ENCODE measurements around the gene WAPL.
"Not testable (repeated sequence)": the region's sequence is repeated elsewhere in the genome, so short reads cannot be mapped to it uniquely, and the experiment has no call there.

The WAPL gene, protein sequence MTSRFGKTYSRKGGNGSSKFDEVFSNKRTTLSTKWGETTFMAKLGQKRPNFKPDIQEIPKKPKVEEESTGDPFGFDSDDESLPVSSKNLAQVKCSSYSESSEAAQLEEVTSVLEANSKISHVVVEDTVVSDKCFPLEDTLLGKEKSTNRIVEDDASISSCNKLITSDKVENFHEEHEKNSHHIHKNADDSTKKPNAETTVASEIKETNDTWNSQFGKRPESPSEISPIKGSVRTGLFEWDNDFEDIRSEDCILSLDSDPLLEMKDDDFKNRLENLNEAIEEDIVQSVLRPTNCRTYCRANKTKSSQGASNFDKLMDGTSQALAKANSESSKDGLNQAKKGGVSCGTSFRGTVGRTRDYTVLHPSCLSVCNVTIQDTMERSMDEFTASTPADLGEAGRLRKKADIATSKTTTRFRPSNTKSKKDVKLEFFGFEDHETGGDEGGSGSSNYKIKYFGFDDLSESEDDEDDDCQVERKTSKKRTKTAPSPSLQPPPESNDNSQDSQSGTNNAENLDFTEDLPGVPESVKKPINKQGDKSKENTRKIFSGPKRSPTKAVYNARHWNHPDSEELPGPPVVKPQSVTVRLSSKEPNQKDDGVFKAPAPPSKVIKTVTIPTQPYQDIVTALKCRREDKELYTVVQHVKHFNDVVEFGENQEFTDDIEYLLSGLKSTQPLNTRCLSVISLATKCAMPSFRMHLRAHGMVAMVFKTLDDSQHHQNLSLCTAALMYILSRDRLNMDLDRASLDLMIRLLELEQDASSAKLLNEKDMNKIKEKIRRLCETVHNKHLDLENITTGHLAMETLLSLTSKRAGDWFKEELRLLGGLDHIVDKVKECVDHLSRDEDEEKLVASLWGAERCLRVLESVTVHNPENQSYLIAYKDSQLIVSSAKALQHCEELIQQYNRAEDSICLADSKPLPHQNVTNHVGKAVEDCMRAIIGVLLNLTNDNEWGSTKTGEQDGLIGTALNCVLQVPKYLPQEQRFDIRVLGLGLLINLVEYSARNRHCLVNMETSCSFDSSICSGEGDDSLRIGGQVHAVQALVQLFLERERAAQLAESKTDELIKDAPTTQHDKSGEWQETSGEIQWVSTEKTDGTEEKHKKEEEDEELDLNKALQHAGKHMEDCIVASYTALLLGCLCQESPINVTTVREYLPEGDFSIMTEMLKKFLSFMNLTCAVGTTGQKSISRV (N-terminal part only)

DNA sequence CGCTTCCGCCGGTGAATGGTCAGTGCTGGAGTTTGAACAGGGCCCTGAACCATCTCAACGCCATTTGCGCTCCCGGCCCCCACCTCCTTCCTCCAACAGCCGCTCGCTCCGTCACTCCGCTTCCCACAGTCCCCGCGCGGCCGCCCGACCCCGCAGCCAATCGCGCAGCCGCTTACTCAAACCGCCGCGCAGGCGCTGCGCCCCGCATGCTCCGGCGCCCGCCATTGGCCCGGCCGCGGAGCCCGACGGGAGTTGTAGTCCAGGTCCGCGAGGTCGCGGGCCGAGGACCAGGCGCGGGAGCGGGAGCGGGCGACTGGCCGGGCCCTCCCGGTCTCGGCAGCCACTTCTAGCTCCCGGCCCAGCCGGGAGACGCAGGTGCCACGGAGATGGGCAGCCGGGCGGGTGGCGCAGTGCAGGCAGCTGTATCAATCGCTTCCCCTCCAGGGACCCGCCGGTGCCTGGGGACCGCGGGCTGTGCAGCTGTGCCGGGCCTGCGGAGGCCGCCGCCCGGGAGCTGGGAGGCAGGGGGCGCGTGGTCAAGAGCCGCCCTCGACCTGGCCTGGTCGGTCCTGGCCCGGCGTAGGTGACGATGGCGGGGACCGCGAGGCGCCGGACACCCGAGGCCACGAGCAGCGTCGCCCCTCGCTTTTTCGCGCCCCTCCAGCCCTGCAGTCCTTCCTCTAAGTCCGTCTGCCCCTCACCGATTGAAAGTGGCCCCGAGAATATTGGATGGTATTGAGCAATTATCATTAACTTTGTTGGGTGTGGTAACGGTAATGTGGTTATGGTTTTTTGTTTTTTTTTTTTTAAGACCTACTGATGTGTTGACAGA is at the start of gene WAPL:
WAPL (minus strand) TSS at position 115 of the 832 bp plus-strand sequence. CDS start 3,723 bp downstream, outside the sequence.
- peak; percentile 98 for DNase-seq

DNA sequence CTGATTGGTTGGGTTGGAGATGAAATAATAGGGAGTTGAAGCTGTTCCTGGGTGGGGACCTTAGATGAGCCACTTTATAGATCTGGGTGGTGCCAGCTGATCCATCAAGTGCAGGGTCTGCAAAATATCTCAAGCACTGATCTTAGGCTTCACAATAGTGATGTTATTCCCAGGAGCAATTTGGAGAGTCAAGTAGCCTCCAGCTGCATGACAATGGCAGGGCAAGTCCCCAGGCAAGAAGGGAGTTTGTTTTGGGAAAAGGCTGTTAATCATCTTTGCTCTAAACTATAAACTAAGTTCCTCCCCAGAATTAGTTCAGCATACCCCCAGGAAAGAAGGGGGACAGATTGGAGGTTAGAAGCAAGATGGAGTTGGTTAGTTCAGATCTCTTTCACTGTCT is 47.7 kb upstream of the WAPL start:
- DNase-seq, result no peak

DNA sequence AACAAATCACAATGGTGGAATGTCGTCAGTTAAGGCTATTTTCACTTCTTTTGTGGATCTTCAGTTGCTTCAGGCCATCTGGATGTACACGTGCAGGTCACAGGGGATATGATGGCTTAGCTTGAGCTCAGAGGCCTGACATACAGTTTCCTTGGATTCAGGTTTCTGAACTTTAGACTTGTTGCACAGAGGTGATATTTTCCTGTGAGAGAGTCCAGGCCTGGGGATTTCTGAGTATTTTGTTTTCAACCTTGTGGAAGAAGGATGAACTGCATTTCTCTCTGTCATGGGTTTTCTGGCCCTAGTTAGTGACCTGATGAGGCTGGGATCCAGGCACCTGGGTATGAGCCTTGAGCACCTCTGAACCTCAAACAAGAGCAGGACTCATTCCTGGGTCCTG is 44.9 kb upstream of the WAPL start:
- not testable (repeated sequence) for DNase-seq

DNA sequence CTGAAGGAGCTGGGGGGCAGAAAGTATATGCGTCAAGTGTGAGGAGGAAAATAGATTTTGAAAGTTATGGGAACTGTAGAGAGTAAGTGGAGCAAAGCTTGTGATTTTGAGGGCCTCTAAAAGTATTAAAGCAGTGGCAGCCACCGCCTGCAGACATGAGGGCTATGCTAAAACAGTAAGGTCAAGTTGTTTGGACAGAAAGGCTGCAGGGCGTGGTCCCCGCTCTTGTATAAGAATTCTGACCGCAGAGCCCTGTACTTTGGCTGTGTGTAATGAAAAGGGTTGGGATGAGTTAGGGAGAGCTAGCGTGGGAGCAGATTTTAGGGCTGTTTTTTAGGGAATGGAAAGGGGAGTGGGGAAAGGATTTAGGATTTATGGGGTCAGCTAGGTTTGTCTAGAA is 41.7 kb upstream of the WAPL start:
- not testable (repeated sequence) for DNase-seq

DNA sequence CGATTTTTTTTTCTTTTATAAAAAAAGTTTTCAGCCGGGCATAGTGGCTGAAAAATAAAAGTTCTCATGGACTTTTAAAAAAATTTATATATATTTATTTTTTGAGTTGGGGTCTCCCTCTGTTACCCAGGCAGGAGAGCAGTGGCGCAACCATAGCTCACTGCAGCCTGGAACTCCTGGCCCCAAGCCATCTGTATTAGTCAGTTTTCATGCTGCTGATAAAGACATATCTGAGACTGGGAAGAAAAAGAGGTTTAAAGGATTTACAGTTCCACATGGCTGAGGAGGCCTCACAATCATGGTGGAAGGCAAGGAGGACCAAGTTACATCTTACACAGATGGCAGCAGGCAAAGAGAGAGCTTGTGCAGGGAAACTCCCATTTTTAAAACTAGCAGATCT is 37.1 kb upstream of the WAPL start:
- not testable (repeated sequence) for DNase-seq

DNA sequence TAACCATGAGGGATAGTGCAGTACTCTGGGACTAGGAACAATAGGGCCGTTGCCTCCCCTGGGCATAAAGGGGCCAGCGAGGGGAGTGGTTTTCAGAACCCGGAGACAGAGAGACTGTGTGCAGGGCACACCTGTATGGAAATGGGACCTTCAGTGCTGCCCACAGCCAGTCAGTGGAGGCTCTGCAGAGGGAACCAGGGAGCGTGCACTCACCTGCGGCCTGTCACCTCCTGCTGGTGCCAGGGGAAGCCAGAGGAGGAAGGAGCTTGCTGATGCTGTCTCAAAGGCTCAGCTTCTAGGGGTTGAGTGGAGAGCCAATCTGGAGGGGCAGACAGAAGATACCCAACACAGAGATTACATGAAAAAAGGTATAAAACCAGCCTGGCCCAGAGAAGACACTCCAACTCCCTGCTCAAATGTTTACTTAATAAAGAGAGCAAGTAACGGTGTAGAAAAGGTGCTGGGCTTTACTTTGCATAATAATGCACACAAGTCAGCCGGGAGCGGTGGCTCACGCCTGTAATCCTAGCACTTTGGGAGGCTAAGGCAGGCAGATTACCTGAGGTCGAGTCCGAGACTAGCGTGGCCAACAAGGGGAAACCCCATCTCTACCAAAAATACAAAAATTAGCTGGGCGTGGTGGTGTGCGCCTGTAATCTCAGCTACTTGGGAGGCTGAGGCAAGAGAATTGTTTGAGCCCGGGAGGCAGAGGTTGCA is 35.5 kb upstream of the WAPL start:
- DNase-seq, result no peak

DNA sequence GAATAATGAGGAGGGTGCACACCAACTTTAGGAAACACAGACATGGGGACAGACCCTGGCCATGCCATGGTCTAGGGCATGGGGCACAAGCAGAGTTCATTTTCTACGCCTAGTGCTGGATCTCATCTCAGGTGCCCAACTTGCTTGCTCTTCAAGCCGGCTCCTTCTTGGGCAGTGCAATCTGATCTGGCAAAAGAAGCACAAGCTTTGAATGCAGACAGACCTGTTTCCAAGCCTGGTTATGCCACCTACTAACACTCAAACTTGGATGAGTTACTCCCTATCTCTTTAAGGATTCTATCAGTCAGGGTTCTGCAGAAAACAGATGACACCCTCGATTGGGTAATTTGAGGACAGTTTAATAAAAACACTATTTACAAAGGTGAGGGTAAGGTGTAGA is 34.9 kb upstream of the WAPL start:
- no peak for DNase-seq

DNA sequence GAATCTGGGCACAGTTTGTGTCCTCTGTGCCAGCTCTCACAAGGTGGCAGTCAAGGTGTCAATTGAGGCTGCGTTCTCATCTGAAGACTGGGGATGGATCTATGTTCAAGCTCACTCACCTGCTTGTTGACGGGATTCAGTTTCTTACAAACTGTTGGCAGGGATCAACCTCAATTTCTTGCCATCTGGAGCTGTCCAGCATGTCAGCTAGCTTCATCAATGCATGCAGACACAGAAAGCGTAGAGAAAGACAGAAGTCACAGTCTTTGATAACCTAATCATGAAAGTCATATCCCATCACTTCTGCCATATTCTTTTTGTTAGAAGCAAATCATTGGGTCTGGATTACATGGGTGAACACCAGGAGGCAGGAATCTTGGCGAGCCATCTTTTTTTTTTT is 32.0 kb upstream of the WAPL start:
- no peak for DNase-seq

DNA sequence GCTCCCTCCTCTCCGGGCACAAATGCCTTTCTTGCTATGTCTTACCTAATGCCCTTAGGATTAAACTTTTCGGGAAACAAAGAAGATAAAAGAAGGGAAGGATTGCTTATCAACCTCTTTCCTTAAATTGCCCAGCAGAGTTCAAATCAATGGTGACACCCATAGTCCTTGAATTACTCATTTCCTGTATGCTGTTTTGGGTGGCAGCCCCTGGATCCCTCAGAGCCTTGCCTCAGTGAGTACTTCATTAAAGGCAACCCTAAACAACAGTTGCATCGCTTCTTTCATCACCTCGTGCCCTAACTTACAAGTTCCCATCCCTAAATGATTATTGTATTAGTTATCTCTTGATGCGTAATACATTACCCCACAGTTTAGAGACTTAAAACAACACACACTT is 31.6 kb upstream of the WAPL start:
- no peak for DNase-seq

DNA sequence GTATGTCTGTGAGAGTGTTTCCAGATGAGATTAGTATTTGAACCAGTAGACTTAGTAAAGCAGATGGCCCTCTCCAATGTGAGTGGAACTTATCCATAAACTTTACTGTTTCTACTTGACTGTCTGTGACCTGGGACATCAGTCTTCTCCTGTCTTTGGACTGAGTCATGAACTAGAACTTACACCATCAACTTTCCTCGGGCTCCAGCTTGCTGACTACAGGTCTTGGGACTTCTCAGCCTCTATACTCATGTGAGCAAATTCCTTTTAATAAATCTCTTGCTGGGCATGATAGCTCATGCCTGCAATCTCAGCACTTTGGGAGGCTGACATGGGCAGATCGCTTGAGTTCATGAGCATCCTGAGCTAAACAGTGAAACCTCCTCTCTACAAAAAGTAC is 25.7 kb upstream of the WAPL start:
- peak; percentile 33 for DNase-seq

DNA sequence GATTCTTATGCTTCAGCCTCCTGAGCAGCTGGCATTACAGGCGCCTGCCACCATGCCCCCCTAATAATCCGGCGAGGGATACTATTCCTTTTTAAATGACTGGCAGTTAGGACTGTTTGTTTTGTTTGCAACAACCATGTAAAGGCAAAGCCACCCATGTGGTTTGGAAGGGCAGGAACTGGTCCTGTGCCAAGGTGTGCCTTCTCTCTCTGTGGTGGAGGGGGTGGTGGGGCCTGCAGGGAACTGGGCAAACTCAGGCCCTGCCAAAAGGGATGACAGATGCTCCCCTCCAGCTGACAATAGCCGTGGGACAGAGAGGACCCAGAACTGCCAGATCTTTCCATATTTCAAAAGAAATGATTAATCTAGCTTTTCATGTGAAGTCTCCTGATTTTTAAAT is 23.5 kb upstream of the WAPL start:
- no peak for DNase-seq

DNA sequence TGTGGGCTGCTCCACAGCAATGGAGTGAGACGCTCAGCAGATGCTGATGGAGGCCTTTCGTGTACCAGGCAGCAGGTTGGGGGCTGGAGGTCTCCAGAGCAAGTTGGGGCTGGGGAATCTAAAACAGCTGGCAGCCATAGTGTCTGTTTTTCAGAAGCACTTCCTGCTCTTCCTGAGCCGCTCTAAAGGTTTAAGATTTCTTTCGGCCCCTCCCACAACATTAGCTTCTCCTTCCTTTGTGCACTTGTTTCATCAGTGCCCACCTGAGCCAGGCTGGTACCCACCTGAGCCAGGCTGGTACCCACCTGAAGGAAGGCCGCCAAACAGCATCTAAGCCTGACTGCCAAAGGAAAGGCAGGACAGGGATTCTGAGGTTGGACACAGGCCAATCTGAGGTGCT is 18.4 kb upstream of the WAPL start:
- no peak for DNase-seq

DNA sequence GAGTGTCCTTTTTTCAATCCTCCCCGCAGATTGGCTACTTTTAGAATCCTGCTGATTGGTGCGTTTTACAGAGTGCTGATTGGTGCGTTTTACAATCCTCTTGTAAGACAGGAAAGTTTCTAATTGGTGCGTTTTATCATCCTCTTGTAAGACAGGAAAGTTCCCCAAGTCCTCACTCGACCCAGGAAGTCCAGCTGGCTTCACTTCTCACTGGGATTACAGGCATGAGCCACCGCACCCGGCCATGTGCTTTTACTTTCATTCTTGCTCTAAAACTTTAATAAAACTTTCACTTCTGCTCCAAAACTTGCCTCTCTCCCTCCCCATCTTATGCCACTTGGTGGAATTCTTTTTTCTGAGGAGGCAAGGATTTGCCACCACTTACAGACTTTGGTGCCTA is 17.0 kb upstream of the WAPL start:
- peak; percentile 89 for DNase-seq

DNA sequence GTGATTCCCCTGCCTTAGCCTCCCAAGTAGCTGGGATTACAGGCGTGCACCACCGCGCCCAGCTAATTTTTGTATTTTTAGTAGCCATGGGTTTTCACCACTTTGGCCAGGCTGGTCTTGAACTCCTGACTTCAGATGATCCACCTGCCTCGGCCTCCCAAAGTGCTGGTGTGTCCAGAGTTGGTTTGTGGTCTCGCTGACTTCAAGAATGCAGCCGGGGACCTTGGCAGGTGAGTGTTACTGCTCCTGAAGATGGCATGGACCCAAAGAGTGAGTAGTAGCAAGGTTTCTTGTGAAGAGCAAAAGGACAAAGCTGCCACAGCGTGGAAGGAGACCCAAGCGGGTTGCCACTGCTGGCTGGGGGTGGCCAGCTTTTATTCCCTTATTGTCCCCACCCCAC is 16.4 kb upstream of the WAPL start:
- DNase-seq, result not testable (repeated sequence)

DNA sequence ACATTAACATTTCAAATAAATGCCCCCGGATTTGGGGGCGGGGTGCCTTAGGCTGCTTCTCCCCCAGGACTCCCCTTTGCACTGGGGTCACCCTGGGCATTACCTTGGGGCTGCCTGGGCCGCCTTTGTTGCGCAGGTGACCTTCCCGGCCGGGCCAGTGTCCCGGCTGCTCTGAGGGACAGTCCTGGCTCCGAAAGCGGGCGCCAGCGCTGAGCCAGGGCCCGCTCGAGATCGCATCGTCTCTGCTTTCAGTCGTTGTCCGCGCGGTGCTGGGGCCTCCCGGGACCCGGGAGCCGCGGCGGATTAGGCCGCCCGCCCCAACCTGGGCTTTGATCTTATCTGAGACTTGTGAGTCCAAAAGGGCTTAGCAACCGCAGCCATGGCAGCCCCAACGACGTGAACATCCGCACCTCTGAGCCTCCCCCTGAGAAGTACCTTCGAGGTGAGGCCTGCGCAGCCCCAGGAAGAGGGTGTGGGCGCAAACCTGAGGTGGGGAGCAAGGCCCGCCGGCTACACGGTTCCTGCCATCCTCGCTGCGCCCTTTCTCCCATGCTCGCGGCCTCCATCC is 14.8 kb upstream of the WAPL start:
- DNase-seq, result no peak

DNA sequence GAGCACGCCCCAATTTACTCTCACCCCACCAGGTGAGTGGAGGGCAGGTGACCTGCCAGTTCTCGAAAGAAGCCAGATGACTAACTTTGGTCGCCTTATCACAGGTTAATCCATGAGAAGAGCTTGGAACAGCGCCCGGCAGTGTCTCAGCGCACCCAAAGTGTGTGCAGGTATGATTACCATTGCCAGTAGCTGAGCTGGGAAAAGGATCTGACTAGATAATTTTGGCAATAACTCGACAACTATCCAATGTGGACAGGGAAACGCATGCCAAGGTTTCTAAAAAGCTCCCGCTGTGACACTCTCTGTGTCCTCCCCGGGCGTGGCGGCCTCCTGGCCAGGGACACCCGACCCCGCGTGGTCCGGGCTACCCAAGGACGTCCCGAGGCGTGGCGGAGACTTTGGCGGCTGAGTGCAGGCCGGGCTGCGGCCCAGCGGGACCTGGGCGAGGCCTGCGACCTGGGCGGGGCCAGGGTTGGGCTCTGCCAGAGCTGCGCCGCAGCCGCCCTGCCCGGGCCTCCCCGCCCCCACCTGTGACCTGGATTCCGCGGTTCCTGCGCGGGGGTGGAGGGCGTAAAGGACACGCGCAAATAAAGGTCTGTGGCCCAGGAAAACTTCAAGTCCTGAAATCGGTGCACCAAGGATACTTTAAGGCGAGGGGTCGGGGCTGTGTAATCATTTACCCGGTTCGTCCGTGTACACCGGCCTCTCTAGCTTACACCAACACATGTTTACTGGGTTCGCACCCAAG is 13.7 kb upstream of the WAPL start:
- DNase-seq, result peak; percentile 23

DNA sequence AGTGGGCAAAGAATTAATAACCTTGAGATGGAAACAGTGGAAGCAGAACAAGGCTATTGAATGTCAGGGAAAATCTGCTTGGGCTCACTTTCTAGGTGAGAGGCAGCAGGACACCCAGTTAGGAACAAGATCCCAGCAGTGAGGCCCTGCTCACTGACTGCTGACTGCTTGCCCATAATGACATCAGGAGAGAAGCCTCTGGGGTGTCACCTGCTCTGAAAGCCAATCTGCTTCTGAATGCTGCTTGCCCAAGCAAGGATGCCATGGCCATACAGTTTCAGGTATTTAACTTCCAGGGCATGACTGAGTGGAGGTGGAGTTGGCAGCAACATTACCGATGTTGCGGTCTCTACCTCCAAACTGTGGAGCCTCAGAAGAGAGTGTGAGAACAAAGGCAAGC is 11.7 kb upstream of the WAPL start:
- no peak for DNase-seq

DNA sequence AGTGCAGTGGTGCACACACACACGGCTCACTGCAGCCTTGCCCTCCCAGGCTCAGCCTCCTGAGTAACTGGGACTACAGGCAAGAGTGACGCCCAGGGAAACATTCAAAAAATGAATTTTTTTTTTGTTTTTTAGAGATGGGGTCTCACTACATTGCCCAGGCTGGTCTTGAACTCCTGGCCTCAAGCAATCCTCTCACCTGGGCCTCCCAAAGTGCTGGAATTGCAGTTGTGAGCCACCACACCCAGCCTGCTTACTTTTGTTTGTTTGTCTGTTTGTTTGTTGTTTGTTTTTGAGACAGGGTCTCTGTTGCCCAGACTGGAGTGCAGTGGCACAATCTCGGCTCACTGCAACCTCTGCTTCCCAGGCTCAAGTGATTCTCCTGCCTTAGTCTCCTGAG is 7.1 kb upstream of the WAPL start:
- not testable (repeated sequence) for DNase-seq

DNA sequence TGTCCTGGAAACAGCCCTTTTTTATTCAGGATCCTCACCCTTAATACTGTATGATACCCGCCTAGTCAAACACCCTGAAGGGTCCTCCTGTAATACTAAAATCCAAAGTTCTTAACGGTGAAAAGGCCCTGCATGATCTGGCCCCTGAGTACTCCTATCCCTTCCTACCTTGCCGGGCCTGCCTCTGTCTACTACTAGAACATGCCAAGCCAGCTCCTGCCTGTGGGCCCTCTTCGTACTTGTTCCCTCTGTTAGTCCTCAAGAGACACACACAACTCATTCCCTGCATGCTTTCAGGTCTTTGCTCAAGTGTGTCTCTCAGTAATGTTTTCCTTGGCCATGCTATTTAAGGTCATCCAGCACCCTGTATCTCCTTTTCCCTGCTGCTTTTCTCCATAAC is 5.0 kb upstream of the WAPL start:
- no peak for DNase-seq

DNA sequence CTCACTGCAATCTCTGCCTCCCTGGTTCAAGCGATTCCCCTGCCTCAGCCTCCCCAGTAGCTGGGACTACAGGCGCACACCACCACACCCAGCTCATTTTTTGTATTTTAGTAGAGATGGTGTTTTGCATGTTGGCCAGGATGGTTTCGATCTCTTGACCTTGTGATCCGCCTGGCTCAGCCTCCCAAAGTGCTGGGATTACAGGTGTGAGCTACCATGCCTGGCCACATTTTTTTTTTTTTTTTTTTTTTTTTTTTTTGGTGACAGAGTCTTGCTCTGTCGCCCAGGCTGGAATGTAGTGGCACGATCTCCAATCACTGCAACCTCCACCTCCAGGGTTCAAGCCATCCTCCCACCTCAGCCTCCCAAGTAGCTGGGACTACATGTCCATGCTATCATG is 4.1 kb upstream of the WAPL start:
- not testable (repeated sequence) for DNase-seq

Measured in suppressor macrophage treated with lipopolysaccharide for 4 hours (primary cell).